Raji (cell line): ENCODE data around the gene PSMA2.

ENCODE experiments used
- POLR2A ChIP-seq: IDR thresholded peaks from 2 replicates; pipeline ENCODE4 v1.6.1; 2011; ENCODE audit warnings: low read depth, low read length, control low read depth; ENCODE audit not compliant: insufficient read depth

The PSMA2 gene

DNA sequence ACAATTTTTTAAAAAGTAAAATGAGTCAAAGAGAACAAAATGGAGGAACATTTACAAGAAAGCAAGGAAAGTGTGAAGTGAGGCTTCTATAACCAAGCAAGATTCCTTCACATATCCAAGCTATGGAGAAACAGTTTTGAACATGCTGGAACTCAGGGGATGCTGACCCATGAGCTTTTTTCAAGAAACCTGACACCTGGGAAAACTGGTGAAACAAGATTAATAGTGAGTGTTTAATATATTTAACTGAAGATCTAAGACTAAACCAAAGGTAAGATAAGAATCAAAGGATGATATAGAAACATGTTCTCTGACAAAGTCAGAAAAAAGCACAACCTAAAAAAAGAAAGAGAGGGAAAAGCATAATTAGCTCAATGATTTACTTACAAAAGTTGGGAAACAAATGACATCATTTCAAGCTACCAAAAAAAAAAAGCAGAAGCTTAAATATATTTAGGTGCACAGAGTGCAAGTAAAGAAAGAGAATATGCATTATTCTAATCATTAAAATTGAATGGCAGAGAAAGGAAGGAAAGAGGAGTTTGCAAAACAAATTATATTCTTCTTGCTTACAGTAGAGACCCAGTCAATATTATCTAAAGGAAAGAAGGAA lies 45.0 kb downstream of the PSMA2 start:
- TF ChIP-seq POLR2A = no peak

DNA sequence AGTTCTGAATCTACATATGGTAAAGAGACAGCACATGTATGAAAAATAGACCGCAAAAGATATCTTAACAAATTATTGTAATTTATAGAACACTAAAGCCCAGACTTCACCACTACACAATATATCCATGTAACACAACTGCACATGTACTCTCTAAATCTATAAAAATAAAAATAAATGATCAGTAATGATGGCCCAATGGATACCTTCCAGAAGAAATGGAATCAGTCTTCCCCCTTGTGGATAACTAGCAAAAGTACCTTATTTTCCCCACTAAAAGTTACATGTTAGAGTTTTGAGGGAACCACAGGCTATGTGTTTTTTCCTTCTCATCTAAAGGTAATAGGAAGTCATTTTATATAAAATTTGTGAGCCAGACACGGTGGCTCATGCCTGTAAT lies 45.8 kb downstream of the PSMA2 start:
- no peak for TF ChIP-seq POLR2A

DNA sequence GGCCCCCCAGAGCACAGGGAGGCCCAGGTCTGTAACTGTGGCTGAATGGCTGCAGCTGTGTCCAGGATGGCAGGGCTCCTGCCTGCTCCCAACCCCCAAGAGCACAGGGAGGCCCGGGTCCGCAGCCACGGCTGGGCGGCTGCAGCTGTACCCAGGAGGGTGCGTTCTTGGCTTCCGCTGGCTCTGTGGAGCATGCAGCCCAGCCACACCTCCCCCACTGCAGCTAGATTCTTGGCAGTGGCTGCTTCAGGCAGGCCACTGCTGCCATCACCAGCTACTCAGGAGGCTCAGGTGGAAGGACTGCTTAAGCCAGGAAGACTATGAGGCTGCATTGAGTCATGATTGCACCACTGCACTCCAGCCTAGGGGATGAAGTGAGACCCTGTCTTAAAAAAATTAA lies 48.0 kb downstream of the PSMA2 start:
- TF ChIP-seq POLR2A = no peak

DNA sequence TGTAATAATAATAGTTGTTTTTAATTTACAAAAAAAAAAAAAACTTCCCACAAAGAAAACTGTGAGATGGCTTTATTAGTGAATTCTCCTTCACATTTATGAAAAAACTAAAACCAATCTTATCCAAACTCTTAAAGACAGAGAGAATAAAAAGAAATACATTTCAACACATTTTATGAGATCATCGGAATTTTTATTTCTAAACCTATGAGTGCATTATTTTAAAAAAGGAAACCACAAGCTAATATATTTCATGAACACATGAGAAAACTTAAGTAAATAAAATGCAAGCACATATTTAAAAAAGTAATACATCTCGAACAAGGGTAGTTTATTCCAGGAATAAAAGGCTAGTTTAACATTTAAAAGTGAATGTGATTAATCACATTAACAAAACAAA lies 51.6 kb downstream of the PSMA2 start:
- no peak for TF ChIP-seq POLR2A

DNA sequence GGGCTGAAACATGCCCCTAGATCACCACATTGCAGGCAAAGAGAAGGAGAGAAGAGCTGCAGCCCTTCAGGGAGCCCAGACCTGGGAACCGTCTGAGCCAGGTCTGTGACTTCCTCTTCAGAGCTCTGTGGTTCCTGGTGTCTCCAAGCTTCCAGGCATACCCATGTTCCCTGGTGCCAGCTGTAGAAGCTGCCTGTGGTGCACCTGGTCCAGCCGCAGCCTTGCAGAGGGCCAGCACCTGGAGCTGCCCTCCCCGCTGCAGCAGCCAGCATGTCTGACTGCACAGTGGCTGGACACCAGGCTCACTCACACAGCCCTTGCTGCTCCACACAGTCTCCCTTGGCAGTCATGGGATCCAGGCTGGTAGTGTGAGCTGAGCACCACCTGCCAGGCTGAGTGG lies 53.7 kb downstream of the PSMA2 start:
- TF ChIP-seq POLR2A = no peak

DNA sequence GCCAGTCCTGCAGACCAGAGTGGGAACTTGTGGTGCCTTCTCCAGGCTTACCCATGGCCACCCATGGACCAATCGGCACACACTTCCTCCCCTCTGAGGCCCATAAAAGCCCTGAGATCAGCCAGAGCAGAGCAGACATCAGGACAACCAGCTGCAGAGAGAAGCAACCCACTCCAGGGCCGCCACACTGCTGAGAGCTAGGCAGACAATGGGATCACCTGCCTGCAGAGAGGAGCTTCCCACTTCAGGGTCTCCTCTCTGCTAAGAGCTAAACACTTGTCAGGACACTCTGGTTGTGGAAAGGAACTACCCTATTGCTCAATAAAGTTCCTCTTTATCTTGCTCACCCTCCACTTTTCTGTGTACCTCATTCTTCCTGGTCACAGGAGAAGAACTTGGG lies 54.1 kb downstream of the PSMA2 start:
- no peak for TF ChIP-seq POLR2A

DNA sequence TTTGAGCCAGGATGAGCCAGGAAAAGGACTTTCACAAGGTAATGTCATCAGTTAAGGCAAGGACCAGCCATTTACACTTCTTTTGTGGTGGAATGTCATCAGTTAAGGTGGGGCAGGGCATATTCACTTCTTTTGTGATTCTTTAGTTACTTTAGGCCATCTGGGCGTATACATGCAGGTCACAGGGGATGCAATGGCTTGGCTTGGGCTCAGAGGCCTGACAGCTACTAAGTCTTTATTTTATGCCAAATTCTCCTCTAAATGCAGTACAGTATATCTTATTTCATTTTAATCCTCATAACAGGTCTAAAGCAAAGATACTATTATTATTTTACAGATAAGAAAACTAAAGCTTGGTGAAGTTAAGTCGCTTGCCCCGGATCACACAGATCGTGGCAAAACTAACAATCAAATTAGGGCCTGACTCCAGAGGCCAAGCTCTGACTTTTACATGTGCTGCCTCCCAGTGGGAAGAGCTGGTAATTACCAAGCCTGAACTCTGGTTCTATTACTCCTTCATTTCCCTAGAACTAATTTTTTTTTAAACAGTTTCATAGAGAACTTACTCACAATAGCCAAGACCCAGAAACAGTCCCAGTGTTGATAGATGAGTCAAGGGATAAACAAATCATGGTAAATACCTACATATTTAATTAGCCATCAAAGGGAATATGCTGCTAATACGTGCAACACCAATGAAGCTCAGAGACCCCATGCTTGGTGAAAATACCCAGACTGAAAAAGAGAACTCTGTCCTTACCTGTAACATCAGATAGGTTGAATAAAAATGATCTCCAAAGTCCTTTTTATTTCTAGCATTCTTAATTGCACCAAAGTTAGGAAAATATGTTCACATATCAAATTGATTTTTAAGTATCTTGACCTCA lies 55.5 kb downstream of the PSMA2 start:
- TF ChIP-seq POLR2A = no peak

DNA sequence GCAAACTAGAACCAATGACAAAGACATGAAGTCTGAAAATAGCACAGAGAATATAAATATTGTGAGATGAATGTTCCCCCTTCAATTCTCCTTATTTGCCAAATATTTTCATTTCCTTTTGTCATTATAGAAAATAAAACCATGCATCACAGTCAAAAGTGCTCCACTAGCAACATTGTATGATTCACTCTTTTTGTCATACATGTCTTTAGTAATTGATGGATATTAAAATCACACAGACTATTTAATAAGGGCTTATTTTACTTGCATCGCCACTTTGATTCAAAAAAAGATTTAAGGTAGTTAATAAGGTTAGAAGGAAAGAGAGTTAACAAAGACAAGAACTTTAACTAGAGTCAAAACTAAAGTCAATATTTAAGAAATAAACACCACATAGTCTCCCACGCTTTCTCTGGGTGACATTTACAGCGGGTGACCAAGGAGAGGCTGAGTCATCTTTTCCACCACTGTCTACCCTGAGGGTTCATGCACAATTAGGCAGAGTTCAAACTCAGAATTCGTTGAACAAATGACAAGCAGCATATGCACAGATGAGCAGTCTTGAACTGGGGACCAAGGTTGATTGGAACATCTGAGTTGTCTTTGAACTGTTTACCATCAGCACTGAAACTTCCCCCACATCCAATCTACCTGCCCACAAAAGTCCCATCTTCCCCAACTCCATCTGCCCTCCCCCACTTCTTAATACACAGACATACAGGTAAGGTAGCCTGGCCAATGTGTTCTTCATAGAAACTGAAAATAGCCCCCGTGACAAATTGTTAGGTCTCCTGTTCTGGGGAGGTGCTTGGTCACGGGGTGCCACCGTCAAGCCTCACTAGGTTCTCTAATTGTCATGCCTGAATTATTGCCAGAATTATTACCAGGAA lies 62.6 kb downstream of the PSMA2 start:
- no peak for TF ChIP-seq POLR2A

DNA sequence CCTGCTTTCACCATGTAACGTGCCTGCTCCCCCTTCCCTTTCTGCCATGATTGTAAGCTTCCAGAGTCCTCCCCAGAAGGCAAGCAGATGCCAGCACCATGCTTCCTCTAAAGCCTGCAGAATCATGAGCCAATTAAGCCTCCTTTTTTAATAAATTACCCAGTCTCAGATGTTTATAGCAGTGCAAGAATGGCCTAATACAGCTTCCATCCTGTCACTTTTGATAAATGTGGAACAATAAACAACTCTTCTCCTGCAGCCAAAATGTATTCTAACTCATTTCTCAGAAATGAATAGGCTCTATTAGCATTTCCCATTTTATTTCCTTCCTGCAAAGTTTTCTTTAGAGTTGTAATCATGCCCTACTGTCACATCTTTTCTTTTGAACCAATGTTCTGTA lies 63.5 kb downstream of the PSMA2 start:
- no peak for TF ChIP-seq POLR2A
